ENCODE data around the gene TRIM44.

The TRIM44 gene

DNA sequence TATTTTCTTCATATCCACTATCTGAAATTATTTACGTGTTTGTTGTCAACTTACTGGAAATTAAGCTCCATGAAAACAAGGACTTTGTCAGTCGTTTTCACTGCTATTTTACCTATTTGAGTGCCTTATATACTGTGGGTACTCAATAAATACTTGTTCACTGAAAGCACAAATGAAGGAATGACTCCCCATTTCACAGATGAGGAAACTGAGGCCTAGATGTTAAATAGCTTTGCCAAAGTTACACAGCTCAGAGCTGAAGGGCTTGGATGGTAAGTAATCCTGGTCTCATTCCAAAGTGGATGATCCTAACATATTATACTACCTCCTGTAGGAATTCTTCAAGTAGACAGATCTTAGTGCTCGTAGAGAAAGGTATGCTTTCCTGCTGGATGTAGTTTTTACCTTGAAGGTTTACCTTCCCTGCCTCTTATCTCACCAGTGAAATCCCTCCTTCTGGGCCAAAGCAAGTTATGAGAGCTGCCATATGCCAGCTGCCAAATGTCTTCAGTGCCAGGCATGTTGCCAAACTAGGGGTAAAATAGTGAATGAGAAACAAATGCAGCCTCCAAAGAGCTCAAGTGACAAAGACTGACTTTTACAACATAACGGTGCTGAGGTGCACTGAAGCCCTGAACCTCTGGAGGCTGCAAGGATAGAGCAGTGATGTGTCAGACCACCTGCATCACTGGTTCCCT lies 129.7 kb downstream of the TRIM44 start:
- Histone ChIP-seq H3K36me3 (ENCODE audit: control insufficient read depth, insufficient read depth, low read length) (no peaks in the 10 kb centered on the region), H3K9me3 (ENCODE audit: control insufficient read depth, insufficient read depth, low read length) (no peaks in the 10 kb centered on the region), H3K27me3 (ENCODE audit: control insufficient read depth, insufficient read depth, low read length) (no peaks in the 10 kb centered on the region), H3K4me3 (ENCODE audit: low read depth, low read length) (no peak overlapping the region), H3K4me1 (ENCODE audit: control insufficient read depth, insufficient read depth, low read length) (no peaks in the 10 kb centered on the region), H3K27ac (ENCODE audit: low read depth, low read length) (no peak overlapping the region), H3K9ac (ENCODE audit: low read depth, low read length) (no peak overlapping the region)

DNA sequence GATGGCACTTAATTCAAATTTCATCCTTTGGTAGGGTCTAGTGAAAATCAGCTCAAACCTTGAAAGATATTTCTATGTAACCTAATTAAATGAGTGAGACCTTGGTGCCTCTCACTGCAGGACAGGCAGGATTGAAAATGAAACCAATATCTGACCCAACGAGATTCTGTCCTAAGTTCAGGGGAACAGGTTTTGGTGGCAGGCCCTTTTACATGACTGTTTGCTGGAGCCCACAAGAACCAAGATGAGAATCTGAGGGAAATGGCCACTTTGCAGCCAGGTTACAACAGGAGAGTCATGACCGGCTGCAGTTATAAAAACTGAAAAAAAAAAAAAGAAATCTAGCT lies 130.2 kb downstream of the TRIM44 start:
- Histone ChIP-seq H3K9ac (ENCODE audit: low read depth, low read length) (no peak overlapping the region), H3K36me3 (ENCODE audit: control insufficient read depth, insufficient read depth, low read length) (no peaks in the 10 kb centered on the region), H3K27ac (ENCODE audit: low read depth, low read length) (no peak overlapping the region), H3K4me1 (ENCODE audit: control insufficient read depth, insufficient read depth, low read length) (no peaks in the 10 kb centered on the region), H3K4me3 (ENCODE audit: low read depth, low read length) (no peak overlapping the region), H3K27me3 (ENCODE audit: control insufficient read depth, insufficient read depth, low read length) (no peaks in the 10 kb centered on the region), H3K9me3 (ENCODE audit: control insufficient read depth, insufficient read depth, low read length) (no peaks in the 10 kb centered on the region)

DNA sequence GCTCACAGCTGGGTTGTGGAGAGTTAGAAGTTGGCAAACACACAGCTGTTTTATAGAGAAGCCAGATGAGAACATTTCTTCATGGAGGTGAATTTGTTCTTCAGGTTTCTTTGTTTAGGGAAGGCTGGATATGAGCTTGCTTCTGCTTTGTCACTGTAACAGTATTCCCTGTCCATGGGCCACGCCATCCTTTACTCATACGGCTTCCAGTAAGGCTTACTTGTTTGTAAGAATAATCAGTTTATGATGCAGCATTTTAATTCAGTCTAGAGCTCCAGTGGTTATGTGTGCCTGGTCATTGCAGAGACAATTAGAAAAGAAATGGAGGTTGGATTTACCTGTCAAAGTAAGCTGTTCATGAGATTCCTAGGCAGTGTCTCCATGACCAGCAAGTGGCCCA lies 131.8 kb downstream of the TRIM44 start:
- Histone ChIP-seq H3K4me1 (ENCODE audit: control insufficient read depth, insufficient read depth, low read length) (no peaks in the 10 kb centered on the region), H3K27me3 (ENCODE audit: control insufficient read depth, insufficient read depth, low read length) (no peaks in the 10 kb centered on the region), H3K9me3 (ENCODE audit: control insufficient read depth, insufficient read depth, low read length) (no peaks in the 10 kb centered on the region), H3K27ac (ENCODE audit: low read depth, low read length) (no peak overlapping the region), H3K9ac (ENCODE audit: low read depth, low read length) (no peak overlapping the region), H3K36me3 (ENCODE audit: control insufficient read depth, insufficient read depth, low read length) (no peaks in the 10 kb centered on the region), H3K4me3 (ENCODE audit: low read depth, low read length) (no peak overlapping the region)

DNA sequence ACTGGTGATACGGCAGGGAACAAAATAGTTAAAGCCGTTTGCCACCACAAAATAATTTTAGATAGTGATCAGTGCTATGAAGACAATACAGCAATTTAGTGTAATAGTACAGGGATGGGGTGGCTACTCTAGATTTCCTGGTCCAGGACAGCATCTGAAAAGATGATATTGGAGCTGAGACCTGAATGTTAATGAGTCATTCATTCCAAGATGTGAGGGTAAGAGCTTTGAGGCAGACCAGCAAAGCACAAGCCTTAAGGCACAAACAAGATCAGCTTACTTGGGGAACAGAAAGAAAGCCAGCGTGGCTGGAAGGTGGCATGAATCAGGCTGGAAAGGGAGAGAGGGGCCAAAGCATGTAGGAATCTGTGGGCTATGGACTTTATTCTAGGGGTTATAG lies 132.3 kb downstream of the TRIM44 start:
- Histone ChIP-seq H3K9ac (ENCODE audit: low read depth, low read length) (no peak overlapping the region), H3K27me3 (ENCODE audit: control insufficient read depth, insufficient read depth, low read length) (no peaks in the 10 kb centered on the region), H3K27ac (ENCODE audit: low read depth, low read length) (no peak overlapping the region), H3K9me3 (ENCODE audit: control insufficient read depth, insufficient read depth, low read length) (no peaks in the 10 kb centered on the region), H3K4me3 (ENCODE audit: low read depth, low read length) (no peak overlapping the region), H3K36me3 (ENCODE audit: control insufficient read depth, insufficient read depth, low read length) (no peaks in the 10 kb centered on the region), H3K4me1 (ENCODE audit: control insufficient read depth, insufficient read depth, low read length) (no peaks in the 10 kb centered on the region)

GRCh38 chr11:35796562-35796961 lies 134.0 kb downstream of the TRIM44 start:
- H3K9ac ChIP-seq (ENCODE audit: low read depth, low read length): no peak overlapping the region
- H3K27ac ChIP-seq (ENCODE audit: low read depth, low read length): no peak overlapping the region
- H3K27me3 ChIP-seq (ENCODE audit: control insufficient read depth, insufficient read depth, low read length): no peaks in the 10 kb centered on the region
- H3K9me3 ChIP-seq (ENCODE audit: control insufficient read depth, insufficient read depth, low read length): no peaks in the 10 kb centered on the region
- H3K36me3 ChIP-seq (ENCODE audit: control insufficient read depth, insufficient read depth, low read length): no peaks in the 10 kb centered on the region
- H3K4me1 ChIP-seq (ENCODE audit: control insufficient read depth, insufficient read depth, low read length): no peaks in the 10 kb centered on the region
- no peak overlapping the region for H3K4me3 ChIP-seq (ENCODE audit: low read depth, low read length)

- H3K27ac ChIP-seq (ENCODE audit: low read depth, low read length): no peak overlapping the region
- no peak overlapping the region for H3K9ac ChIP-seq (ENCODE audit: low read depth, low read length)
- H3K27me3 ChIP-seq (ENCODE audit: control insufficient read depth, insufficient read depth, low read length): no peaks in the 10 kb centered on the region
- H3K9me3 ChIP-seq (ENCODE audit: control insufficient read depth, insufficient read depth, low read length): no peaks in the 10 kb centered on the region
- H3K4me1 ChIP-seq (ENCODE audit: control insufficient read depth, insufficient read depth, low read length): no peaks in the 10 kb centered on the region
- H3K4me3 ChIP-seq (ENCODE audit: low read depth, low read length): no peak overlapping the region
- no peaks in the 10 kb centered on the region for H3K36me3 ChIP-seq (ENCODE audit: control insufficient read depth, insufficient read depth, low read length)
These were observed 135.8 kb downstream of the TRIM44 start for GRCh38 chr11:35798423-35798822.

GRCh38 chr11:35798983-35799382 lies 136.4 kb downstream of the TRIM44 start:
- H3K9me3 ChIP-seq (ENCODE audit: control insufficient read depth, insufficient read depth, low read length): no peaks in the 10 kb centered on the region
- no peak overlapping the region for H3K27ac ChIP-seq (ENCODE audit: low read depth, low read length)
- no peaks in the 10 kb centered on the region for H3K36me3 ChIP-seq (ENCODE audit: control insufficient read depth, insufficient read depth, low read length)
- H3K27me3 ChIP-seq (ENCODE audit: control insufficient read depth, insufficient read depth, low read length): no peaks in the 10 kb centered on the region
- H3K4me3 ChIP-seq (ENCODE audit: low read depth, low read length): no peak overlapping the region
- H3K4me1 ChIP-seq (ENCODE audit: control insufficient read depth, insufficient read depth, low read length): no peaks in the 10 kb centered on the region
- H3K9ac ChIP-seq (ENCODE audit: low read depth, low read length): no peak overlapping the region

GRCh38 chr11:35799655-35800054 lies 137.1 kb downstream of the TRIM44 start:
- H3K4me3 ChIP-seq (ENCODE audit: low read depth, low read length): no peak overlapping the region
- no peak overlapping the region for H3K27ac ChIP-seq (ENCODE audit: low read depth, low read length)
- H3K9ac ChIP-seq (ENCODE audit: low read depth, low read length): no peak overlapping the region
- H3K36me3 ChIP-seq (ENCODE audit: control insufficient read depth, insufficient read depth, low read length): no peaks in the 10 kb centered on the region
- no peaks in the 10 kb centered on the region for H3K27me3 ChIP-seq (ENCODE audit: control insufficient read depth, insufficient read depth, low read length)
- H3K9me3 ChIP-seq (ENCODE audit: control insufficient read depth, insufficient read depth, low read length): no peaks in the 10 kb centered on the region
- no peaks in the 10 kb centered on the region for H3K4me1 ChIP-seq (ENCODE audit: control insufficient read depth, insufficient read depth, low read length)

GRCh38 chr11:35800970-35801953 lies 138.7 kb downstream of the TRIM44 start:
- no peak overlapping the region for H3K9ac ChIP-seq (ENCODE audit: low read depth, low read length)
- H3K27me3 ChIP-seq (ENCODE audit: control insufficient read depth, insufficient read depth, low read length): no peaks in the 10 kb centered on the region

GRCh38 chr11:35802221-35802620 lies 139.6 kb downstream of the TRIM44 start:
- no peak overlapping the region for H3K4me3 ChIP-seq (ENCODE audit: low read depth, low read length)
- no peaks in the 10 kb centered on the region for H3K4me1 ChIP-seq (ENCODE audit: control insufficient read depth, insufficient read depth, low read length)
- H3K27me3 ChIP-seq (ENCODE audit: control insufficient read depth, insufficient read depth, low read length): no peaks in the 10 kb centered on the region
- no peaks in the 10 kb centered on the region for H3K9me3 ChIP-seq (ENCODE audit: control insufficient read depth, insufficient read depth, low read length)
- no peak overlapping the region for H3K27ac ChIP-seq (ENCODE audit: low read depth, low read length)
- H3K36me3 ChIP-seq (ENCODE audit: control insufficient read depth, insufficient read depth, low read length): no peaks in the 10 kb centered on the region
- H3K9ac ChIP-seq (ENCODE audit: low read depth, low read length): no peak overlapping the region

More at GRCh38 chr11:35800970-35801953, 138.7 kb downstream of the TRIM44 start:
- H3K36me3 ChIP-seq (ENCODE audit: control insufficient read depth, insufficient read depth, low read length): no peaks in the 10 kb centered on the region
- H3K9me3 ChIP-seq (ENCODE audit: control insufficient read depth, insufficient read depth, low read length): no peaks in the 10 kb centered on the region
- H3K4me1 ChIP-seq (ENCODE audit: control insufficient read depth, insufficient read depth, low read length): no peaks in the 10 kb centered on the region
- no peak overlapping the region for H3K27ac ChIP-seq (ENCODE audit: low read depth, low read length)
- no peak overlapping the region for H3K4me3 ChIP-seq (ENCODE audit: low read depth, low read length)

- Histone ChIP-seq H3K4me3 (ENCODE audit: low read depth, low read length) (no peak overlapping the region), H3K27ac (ENCODE audit: low read depth, low read length) (no peak overlapping the region), H3K9ac (ENCODE audit: low read depth, low read length) (no peak overlapping the region), H3K4me1 (ENCODE audit: control insufficient read depth, insufficient read depth, low read length) (no peaks in the 10 kb centered on the region), H3K27me3 (ENCODE audit: control insufficient read depth, insufficient read depth, low read length) (no peaks in the 10 kb centered on the region), H3K36me3 (ENCODE audit: control insufficient read depth, insufficient read depth, low read length) (no peaks in the 10 kb centered on the region), H3K9me3 (ENCODE audit: control insufficient read depth, insufficient read depth, low read length) (no peaks in the 10 kb centered on the region)
These were observed 140.1 kb downstream of the TRIM44 start for GRCh38 chr11:35802672-35803071.

Measured in HUES48 (cell line).